ENCODE measurements around the gene CEP78. TPM values are rescaled to one million over a fixed set of nuclear protein-coding genes. Genes with fewer than 3 reads are reported as not detected.
"Not testable (repeated sequence)": the region's sequence is repeated elsewhere in the genome, so short reads cannot be mapped to it uniquely, and the experiment has no call there.

The CEP78 gene
- polyA plus RNA-seq, 2 donors = 5.2 to 5.3 TPM

DNA sequence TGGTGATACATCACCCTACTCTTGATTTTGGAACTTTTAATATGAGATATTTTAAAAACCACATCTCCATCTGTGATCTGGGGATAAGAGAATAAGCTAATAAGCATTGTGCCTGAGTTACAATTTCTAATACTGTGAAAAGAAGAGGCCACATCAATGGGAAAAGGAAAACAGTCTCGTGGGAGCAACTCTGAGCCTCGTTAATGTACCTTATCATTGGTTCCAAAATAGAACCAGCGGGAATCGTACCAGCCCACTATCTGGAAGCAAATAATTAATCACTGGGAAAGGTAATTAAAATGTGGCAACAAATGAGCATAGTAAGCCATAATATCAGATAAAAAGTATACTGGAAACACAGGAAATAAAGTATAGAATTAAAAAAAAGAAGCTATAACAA, 28.0 kb upstream of the CEP78 start:
- Histone ChIP-seq H3K9me3 (ENCODE audit: control insufficient read depth in 2 of 2, insufficient read depth in 1 of 2, low read depth in 1 of 2, low read length in 1 of 2) (no peaks in the 10 kb centered on the region), H3K4me1 (ENCODE audit: control insufficient read depth in 2 of 2, insufficient read depth in 2 of 2, low read length in 1 of 2) (no peaks in the 10 kb centered on the region), H3K36me3 (ENCODE audit: control insufficient read depth in 2 of 2, insufficient read depth in 2 of 2, low read length in 1 of 2) (no peaks in the 10 kb centered on the region), H3K4me3 (ENCODE audit: low read depth in 1 of 2, low read length in 2 of 2) (no peak overlapping the region), H3K27ac (ENCODE audit: low read depth in 2 of 2, low read length in 1 of 2) (no peak overlapping the region), H3K27me3 (ENCODE audit: control insufficient read depth in 1 of 2, insufficient read depth in 2 of 2, low read length in 2 of 2) (no peaks in the 10 kb centered on the region)
- 53 to 69% methylated on average over 4 of the region's 4 CpGs for WGBS, 2 donors

DNA sequence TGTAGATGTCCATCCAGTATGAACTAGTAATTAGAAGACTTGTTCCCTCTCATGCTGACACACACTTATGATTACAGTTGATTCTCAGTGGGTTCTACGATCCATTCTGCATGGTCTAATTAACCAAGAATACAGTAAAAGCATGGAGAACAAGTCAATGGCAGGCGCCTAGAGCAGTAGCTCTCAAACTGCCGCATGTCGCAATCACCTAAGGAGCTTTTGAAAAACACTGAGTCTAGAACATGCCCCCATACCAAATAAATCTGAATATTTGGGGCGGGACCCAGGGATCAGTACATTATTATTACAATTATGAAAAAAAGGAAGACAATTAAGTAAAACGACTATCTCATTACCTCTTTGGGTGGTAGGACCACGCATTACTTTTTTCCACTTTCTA, 26.7 kb upstream of the CEP78 start:
- Histone ChIP-seq H3K9me3 (ENCODE audit: control insufficient read depth in 2 of 2, insufficient read depth in 1 of 2, low read depth in 1 of 2, low read length in 1 of 2) (no peaks in the 10 kb centered on the region), H3K27ac (ENCODE audit: low read depth in 2 of 2, low read length in 1 of 2) (no peak overlapping the region), H3K27me3 (ENCODE audit: control insufficient read depth in 1 of 2, insufficient read depth in 2 of 2, low read length in 2 of 2) (no peaks in the 10 kb centered on the region), H3K36me3 (ENCODE audit: control insufficient read depth in 2 of 2, insufficient read depth in 2 of 2, low read length in 1 of 2) (no peaks in the 10 kb centered on the region), H3K4me3 (ENCODE audit: low read depth in 1 of 2, low read length in 2 of 2) (no peak overlapping the region), H3K4me1 (ENCODE audit: control insufficient read depth in 2 of 2, insufficient read depth in 2 of 2, low read length in 1 of 2) (no peaks in the 10 kb centered on the region)
- WGBS, 2 donors = 91 to 96% methylated on average over 7 of the region's 7 CpGs

GRCh38 chr9:78210841-78211301, 25.0 kb upstream of the CEP78 start:
- Histone ChIP-seq H3K27me3 (ENCODE audit: control insufficient read depth in 1 of 2, insufficient read depth in 2 of 2, low read length in 2 of 2) (no peaks in the 10 kb centered on the region), H3K4me3 (ENCODE audit: low read depth in 1 of 2, low read length in 2 of 2) (no peak overlapping the region), H3K4me1 (ENCODE audit: control insufficient read depth in 2 of 2, insufficient read depth in 2 of 2, low read length in 1 of 2) (no peaks in the 10 kb centered on the region), H3K36me3 (ENCODE audit: control insufficient read depth in 2 of 2, insufficient read depth in 2 of 2, low read length in 1 of 2) (no peaks in the 10 kb centered on the region), H3K9me3 (ENCODE audit: control insufficient read depth in 2 of 2, insufficient read depth in 1 of 2, low read depth in 1 of 2, low read length in 1 of 2) (no peaks in the 10 kb centered on the region), H3K27ac (ENCODE audit: low read depth in 2 of 2, low read length in 1 of 2) (no peak overlapping the region)
- WGBS, 2 donors = 76 to 79% methylated on average over 4 of the region's 4 CpGs

DNA sequence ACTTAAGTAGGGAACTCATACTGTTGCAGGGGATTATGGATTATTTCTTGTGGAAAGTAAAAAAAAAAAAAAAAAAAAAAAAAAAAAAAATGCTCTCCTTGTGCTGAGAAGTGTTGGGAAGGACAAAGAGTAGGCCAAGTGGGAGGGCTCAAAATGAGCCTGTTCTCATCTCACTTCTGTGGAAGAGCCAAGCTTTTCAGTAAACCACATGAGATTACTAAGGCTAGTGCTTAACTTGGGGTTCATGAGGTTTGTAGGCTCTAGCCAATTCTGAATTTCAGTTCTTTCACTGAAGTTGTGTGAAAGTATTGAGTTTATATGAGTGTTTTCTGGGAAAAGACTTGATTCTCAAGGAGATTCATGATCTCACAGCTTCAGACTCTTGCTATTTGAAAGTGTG, 23.0 kb upstream of the CEP78 start:
- Histone ChIP-seq H3K9me3 (ENCODE audit: control insufficient read depth in 2 of 2, insufficient read depth in 1 of 2, low read depth in 1 of 2, low read length in 1 of 2) (no peaks in the 10 kb centered on the region), H3K4me1 (ENCODE audit: control insufficient read depth in 2 of 2, insufficient read depth in 2 of 2, low read length in 1 of 2) (no peaks in the 10 kb centered on the region), H3K36me3 (ENCODE audit: control insufficient read depth in 2 of 2, insufficient read depth in 2 of 2, low read length in 1 of 2) (no peaks in the 10 kb centered on the region), H3K27me3 (ENCODE audit: control insufficient read depth in 1 of 2, insufficient read depth in 2 of 2, low read length in 2 of 2) (no peaks in the 10 kb centered on the region), H3K4me3 (ENCODE audit: low read depth in 1 of 2, low read length in 2 of 2) (no peak overlapping the region), H3K27ac (ENCODE audit: low read depth in 2 of 2, low read length in 1 of 2) (no peak overlapping the region)

GRCh38 chr9:78213712-78214111, 22.2 kb upstream of the CEP78 start:
- WGBS, 2 donors = 19 to 23% methylated on average over 4 of the region's 4 CpGs
- Histone ChIP-seq H3K4me3 (ENCODE audit: low read depth in 1 of 2, low read length in 2 of 2) (no peak overlapping the region), H3K9me3 (ENCODE audit: control insufficient read depth in 2 of 2, insufficient read depth in 1 of 2, low read depth in 1 of 2, low read length in 1 of 2) (no peaks in the 10 kb centered on the region), H3K36me3 (ENCODE audit: control insufficient read depth in 2 of 2, insufficient read depth in 2 of 2, low read length in 1 of 2) (no peaks in the 10 kb centered on the region), H3K27ac (ENCODE audit: low read depth in 2 of 2, low read length in 1 of 2) (no peak overlapping the region), H3K4me1 (ENCODE audit: control insufficient read depth in 2 of 2, insufficient read depth in 2 of 2, low read length in 1 of 2) (no peaks in the 10 kb centered on the region), H3K27me3 (ENCODE audit: control insufficient read depth in 1 of 2, insufficient read depth in 2 of 2, low read length in 2 of 2) (no peaks in the 10 kb centered on the region)

DNA sequence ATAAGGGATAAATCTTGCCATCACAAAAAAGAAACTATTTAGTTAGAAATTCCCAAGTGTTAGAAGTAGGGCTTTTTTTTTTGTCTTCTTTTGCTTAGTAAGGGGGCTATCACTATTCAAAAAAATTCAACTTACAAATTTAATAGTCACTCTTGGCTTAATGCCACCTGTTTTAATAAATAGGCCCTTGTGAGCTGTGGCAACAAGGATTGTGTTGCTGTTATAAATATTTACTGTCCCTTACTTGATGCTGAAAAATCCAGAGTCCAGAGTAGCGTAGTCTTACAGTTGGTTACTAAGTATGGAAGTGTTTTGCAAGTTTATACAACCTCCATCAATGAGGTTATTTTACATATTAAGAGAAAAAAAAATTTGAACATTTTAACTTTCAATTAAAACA, 21.4 kb upstream of the CEP78 start:
- 66 to 88% methylated on average over 1 of the region's 1 CpG for WGBS, 2 donors
- H3K27ac ChIP-seq (ENCODE audit: low read depth in 2 of 2, low read length in 1 of 2) = no peak overlapping the region
- H3K27me3 ChIP-seq (ENCODE audit: control insufficient read depth in 1 of 2, insufficient read depth in 2 of 2, low read length in 2 of 2) = no peaks in the 10 kb centered on the region
- H3K36me3 ChIP-seq (ENCODE audit: control insufficient read depth in 2 of 2, insufficient read depth in 2 of 2, low read length in 1 of 2) = no peaks in the 10 kb centered on the region
- no peaks in the 10 kb centered on the region for H3K4me1 ChIP-seq (ENCODE audit: control insufficient read depth in 2 of 2, insufficient read depth in 2 of 2, low read length in 1 of 2)
- H3K9me3 ChIP-seq (ENCODE audit: control insufficient read depth in 2 of 2, insufficient read depth in 1 of 2, low read depth in 1 of 2, low read length in 1 of 2) = no peaks in the 10 kb centered on the region
- H3K4me3 ChIP-seq (ENCODE audit: low read depth in 1 of 2, low read length in 2 of 2) = no peak overlapping the region

- no peak overlapping the region for H3K27ac ChIP-seq (ENCODE audit: low read depth in 2 of 2, low read length in 1 of 2)
- no peaks in the 10 kb centered on the region for H3K27me3 ChIP-seq (ENCODE audit: control insufficient read depth in 1 of 2, insufficient read depth in 2 of 2, low read length in 2 of 2)
- H3K4me1 ChIP-seq (ENCODE audit: control insufficient read depth in 2 of 2, insufficient read depth in 2 of 2, low read length in 1 of 2) = no peaks in the 10 kb centered on the region
- no peaks in the 10 kb centered on the region for H3K36me3 ChIP-seq (ENCODE audit: control insufficient read depth in 2 of 2, insufficient read depth in 2 of 2, low read length in 1 of 2)
- no peak overlapping the region for H3K4me3 ChIP-seq (ENCODE audit: low read depth in 1 of 2, low read length in 2 of 2)
- H3K9me3 ChIP-seq (ENCODE audit: control insufficient read depth in 2 of 2, insufficient read depth in 1 of 2, low read depth in 1 of 2, low read length in 1 of 2) = no peaks in the 10 kb centered on the region
- 82 to 91% methylated on average over 2 of the region's 2 CpGs for WGBS, 2 donors
Observed at GRCh38 chr9:78215706-78216105, 20.2 kb upstream of the CEP78 start.

GRCh38 chr9:78218890-78219289, 17.0 kb upstream of the CEP78 start:
- Histone ChIP-seq H3K36me3 (ENCODE audit: control insufficient read depth in 2 of 2, insufficient read depth in 2 of 2, low read length in 1 of 2) (no peaks in the 10 kb centered on the region), H3K9me3 (ENCODE audit: control insufficient read depth in 2 of 2, insufficient read depth in 1 of 2, low read depth in 1 of 2, low read length in 1 of 2) (no peaks in the 10 kb centered on the region), H3K4me1 (ENCODE audit: control insufficient read depth in 2 of 2, insufficient read depth in 2 of 2, low read length in 1 of 2) (no peaks in the 10 kb centered on the region), H3K27me3 (ENCODE audit: control insufficient read depth in 1 of 2, insufficient read depth in 2 of 2, low read length in 2 of 2) (no peaks in the 10 kb centered on the region), H3K4me3 (ENCODE audit: low read depth in 1 of 2, low read length in 2 of 2) (no peak overlapping the region), H3K27ac (ENCODE audit: low read depth in 2 of 2, low read length in 1 of 2) (no peak overlapping the region)
- WGBS, 2 donors = 84% methylated on average over 13 of the region's 13 CpGs

DNA sequence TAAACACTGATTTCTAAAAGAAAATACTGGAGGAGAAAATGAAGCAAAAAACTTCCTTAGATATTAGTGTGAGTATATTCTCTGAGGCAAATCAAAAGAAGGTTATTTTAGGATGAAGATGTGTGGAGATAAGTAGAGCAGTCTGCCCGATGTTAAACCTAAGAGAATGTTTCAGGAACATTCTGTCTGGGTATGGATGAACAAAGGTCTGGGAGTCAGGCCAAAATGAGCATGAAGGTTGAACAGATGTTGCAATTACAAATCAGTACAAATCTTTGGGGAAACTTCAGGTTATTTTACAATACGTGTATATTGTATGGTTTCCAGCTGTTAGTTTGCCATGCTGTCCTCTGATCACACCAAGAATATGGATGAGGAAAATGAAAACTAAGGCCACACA, 14.4 kb upstream of the CEP78 start:
- 58 to 62% methylated on average over 2 of the region's 2 CpGs for WGBS, 2 donors
- H3K4me1 ChIP-seq (ENCODE audit: control insufficient read depth in 2 of 2, insufficient read depth in 2 of 2, low read length in 1 of 2) = no peaks in the 10 kb centered on the region
- no peaks in the 10 kb centered on the region for H3K9me3 ChIP-seq (ENCODE audit: control insufficient read depth in 2 of 2, insufficient read depth in 1 of 2, low read depth in 1 of 2, low read length in 1 of 2)

GRCh38 chr9:78221841-78222240, 14.0 kb upstream of the CEP78 start:
- H3K4me1 ChIP-seq (ENCODE audit: control insufficient read depth in 2 of 2, insufficient read depth in 2 of 2, low read length in 1 of 2); H3K9me3 ChIP-seq (ENCODE audit: control insufficient read depth in 2 of 2, insufficient read depth in 1 of 2, low read depth in 1 of 2, low read length in 1 of 2); H3K27me3 ChIP-seq (ENCODE audit: control insufficient read depth in 1 of 2, insufficient read depth in 2 of 2, low read length in 2 of 2); H3K4me3 ChIP-seq (ENCODE audit: low read depth in 1 of 2, low read length in 2 of 2); H3K27ac ChIP-seq (ENCODE audit: low read depth in 2 of 2, low read length in 1 of 2); H3K36me3 ChIP-seq (ENCODE audit: control insufficient read depth in 2 of 2, insufficient read depth in 2 of 2, low read length in 1 of 2): not testable (repeated sequence)
- WGBS, 2 donors = 84 to 86% methylated on average over 3 of the region's 3 CpGs

More for the DNA sequence above, 14.4 kb upstream of the CEP78 start:
- Histone ChIP-seq H3K4me3 (ENCODE audit: low read depth in 1 of 2, low read length in 2 of 2) (no peak overlapping the region), H3K27me3 (ENCODE audit: control insufficient read depth in 1 of 2, insufficient read depth in 2 of 2, low read length in 2 of 2) (no peaks in the 10 kb centered on the region), H3K27ac (ENCODE audit: low read depth in 2 of 2, low read length in 1 of 2) (no peak overlapping the region), H3K36me3 (ENCODE audit: control insufficient read depth in 2 of 2, insufficient read depth in 2 of 2, low read length in 1 of 2) (no peaks in the 10 kb centered on the region)

All from esophagus (tissue), 2 donors.